Hematopoietic multipotent progenitor cell (in vitro differentiated cells): Measurements from ENCODE around the gene METTL27. TPM values are rescaled to one million over a fixed set of nuclear protein-coding genes. Genes with fewer than 3 reads are reported as not detected.
"Not testable (repeated sequence)": the region's sequence is repeated elsewhere in the genome, so short reads cannot be mapped to it uniquely, and the experiment has no call there.

ENCODE experiments used
- DNase-seq, 3 donors: peaks; one replicate each; pipeline ENCODE4 v3.0.0-alpha.2; 2011 to 2015; ENCODE audit warnings: low read depth in 2 of 3, low spot score in 2 of 3
- total RNA-seq: library from RNA; depleted of rRNA; stranded (reverse); fragments of >200 nt; gene quantifications from one replicate; pipeline ENCODE4 v1.2.3, GENCODE V29; 2012

Gene METTL27
- total RNA-seq, result 0.27 TPM

- peak; percentile 58 to 94 (median 90) for DNase-seq
These were observed at the start of gene METTL27 for GRCh38 chr7:73842067-73842976. Gene METTL27 (minus strand): TSS chr7:73842516. CDS start chr7:73842140, 376 bp downstream.

GRCh38 chr7:73891178-73891885 is 49.0 kb upstream of the METTL27 start:
- no peak for DNase-seq

GRCh38 chr7:73890555-73891147 is 48.3 kb upstream of the METTL27 start:
- no peak for DNase-seq

GRCh38 chr7:73888959-73889358 is 46.6 kb upstream of the METTL27 start:
- DNase-seq, result peak in 2 of 3 donors; percentile 85 to 93

GRCh38 chr7:73887762-73888161 is 45.4 kb upstream of the METTL27 start:
- DNase-seq, result no peak

- peak in 2 of 3 donors; percentile 89 to 97 for DNase-seq
These were observed 43.9 kb upstream of the METTL27 start for GRCh38 chr7:73885975-73886798.

- DNase-seq, result no peak
These were observed 43.2 kb upstream of the METTL27 start for GRCh38 chr7:73885433-73885974.

- DNase-seq, result not testable (repeated sequence)
These were observed 42.6 kb upstream of the METTL27 start for GRCh38 chr7:73884867-73885422.

- DNase-seq, result no peak
These were observed 39.7 kb upstream of the METTL27 start for GRCh38 chr7:73882047-73882402.

GRCh38 chr7:73881352-73882046 is 39.2 kb upstream of the METTL27 start:
- DNase-seq, result no peak

GRCh38 chr7:73880755-73881328 is 38.5 kb upstream of the METTL27 start:
- no peak for DNase-seq

GRCh38 chr7:73879977-73880681 is 37.8 kb upstream of the METTL27 start:
- no peak for DNase-seq

- no peak for DNase-seq
These were observed 34.7 kb upstream of the METTL27 start for GRCh38 chr7:73876973-73877372.

GRCh38 chr7:73876361-73876760 is 34.0 kb upstream of the METTL27 start:
- DNase-seq, result no peak

GRCh38 chr7:73872056-73872908 is 30.0 kb upstream of the METTL27 start:
- DNase-seq, result no peak

GRCh38 chr7:73871163-73872011 is 29.1 kb upstream of the METTL27 start:
- DNase-seq, result no peak
